Measurements from ENCODE around the gene LCN12.

GRCh38 chr9:136991993-136992818 lies 40.1 kb downstream of the LCN12 start, which contains the start of gene PAXX:
- TF ChIP-seq, protein P1, sequence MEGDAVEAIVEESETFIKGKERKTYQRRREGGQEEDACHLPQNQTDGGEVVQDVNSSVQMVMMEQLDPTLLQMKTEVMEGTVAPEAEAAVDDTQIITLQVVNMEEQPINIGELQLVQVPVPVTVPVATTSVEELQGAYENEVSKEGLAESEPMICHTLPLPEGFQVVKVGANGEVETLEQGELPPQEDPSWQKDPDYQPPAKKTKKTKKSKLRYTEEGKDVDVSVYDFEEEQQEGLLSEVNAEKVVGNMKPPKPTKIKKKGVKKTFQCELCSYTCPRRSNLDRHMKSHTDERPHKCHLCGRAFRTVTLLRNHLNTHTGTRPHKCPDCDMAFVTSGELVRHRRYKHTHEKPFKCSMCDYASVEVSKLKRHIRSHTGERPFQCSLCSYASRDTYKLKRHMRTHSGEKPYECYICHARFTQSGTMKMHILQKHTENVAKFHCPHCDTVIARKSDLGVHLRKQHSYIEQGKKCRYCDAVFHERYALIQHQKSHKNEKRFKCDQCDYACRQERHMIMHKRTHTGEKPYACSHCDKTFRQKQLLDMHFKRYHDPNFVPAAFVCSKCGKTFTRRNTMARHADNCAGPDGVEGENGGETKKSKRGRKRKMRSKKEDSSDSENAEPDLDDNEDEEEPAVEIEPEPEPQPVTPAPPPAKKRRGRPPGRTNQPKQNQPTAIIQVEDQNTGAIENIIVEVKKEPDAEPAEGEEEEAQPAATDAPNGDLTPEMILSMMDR (IDR thresholded peaks at IDR 0.05; ENCODE audit: insufficient read depth, low read length), result no peak
- TF ChIP-seq, protein P2, sequence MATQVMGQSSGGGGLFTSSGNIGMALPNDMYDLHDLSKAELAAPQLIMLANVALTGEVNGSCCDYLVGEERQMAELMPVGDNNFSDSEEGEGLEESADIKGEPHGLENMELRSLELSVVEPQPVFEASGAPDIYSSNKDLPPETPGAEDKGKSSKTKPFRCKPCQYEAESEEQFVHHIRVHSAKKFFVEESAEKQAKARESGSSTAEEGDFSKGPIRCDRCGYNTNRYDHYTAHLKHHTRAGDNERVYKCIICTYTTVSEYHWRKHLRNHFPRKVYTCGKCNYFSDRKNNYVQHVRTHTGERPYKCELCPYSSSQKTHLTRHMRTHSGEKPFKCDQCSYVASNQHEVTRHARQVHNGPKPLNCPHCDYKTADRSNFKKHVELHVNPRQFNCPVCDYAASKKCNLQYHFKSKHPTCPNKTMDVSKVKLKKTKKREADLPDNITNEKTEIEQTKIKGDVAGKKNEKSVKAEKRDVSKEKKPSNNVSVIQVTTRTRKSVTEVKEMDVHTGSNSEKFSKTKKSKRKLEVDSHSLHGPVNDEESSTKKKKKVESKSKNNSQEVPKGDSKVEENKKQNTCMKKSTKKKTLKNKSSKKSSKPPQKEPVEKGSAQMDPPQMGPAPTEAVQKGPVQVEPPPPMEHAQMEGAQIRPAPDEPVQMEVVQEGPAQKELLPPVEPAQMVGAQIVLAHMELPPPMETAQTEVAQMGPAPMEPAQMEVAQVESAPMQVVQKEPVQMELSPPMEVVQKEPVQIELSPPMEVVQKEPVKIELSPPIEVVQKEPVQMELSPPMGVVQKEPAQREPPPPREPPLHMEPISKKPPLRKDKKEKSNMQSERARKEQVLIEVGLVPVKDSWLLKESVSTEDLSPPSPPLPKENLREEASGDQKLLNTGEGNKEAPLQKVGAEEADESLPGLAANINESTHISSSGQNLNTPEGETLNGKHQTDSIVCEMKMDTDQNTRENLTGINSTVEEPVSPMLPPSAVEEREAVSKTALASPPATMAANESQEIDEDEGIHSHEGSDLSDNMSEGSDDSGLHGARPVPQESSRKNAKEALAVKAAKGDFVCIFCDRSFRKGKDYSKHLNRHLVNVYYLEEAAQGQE (IDR thresholded peaks at IDR 0.05; ENCODE audit: insufficient replicate concordance, low read depth), result peak; percentile 29

Data from HL-60 (cell line).